ENCODE results near the gene ZNF791.

- TF ChIP-seq, protein P1, sequence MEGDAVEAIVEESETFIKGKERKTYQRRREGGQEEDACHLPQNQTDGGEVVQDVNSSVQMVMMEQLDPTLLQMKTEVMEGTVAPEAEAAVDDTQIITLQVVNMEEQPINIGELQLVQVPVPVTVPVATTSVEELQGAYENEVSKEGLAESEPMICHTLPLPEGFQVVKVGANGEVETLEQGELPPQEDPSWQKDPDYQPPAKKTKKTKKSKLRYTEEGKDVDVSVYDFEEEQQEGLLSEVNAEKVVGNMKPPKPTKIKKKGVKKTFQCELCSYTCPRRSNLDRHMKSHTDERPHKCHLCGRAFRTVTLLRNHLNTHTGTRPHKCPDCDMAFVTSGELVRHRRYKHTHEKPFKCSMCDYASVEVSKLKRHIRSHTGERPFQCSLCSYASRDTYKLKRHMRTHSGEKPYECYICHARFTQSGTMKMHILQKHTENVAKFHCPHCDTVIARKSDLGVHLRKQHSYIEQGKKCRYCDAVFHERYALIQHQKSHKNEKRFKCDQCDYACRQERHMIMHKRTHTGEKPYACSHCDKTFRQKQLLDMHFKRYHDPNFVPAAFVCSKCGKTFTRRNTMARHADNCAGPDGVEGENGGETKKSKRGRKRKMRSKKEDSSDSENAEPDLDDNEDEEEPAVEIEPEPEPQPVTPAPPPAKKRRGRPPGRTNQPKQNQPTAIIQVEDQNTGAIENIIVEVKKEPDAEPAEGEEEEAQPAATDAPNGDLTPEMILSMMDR (IDR thresholded peaks at IDR 0.05), result no peak
- TF ChIP-seq POLR2A (IDR thresholded peaks at IDR 0.05), result no peak
Observed at GRCh38 chr19:12647047-12647446, 36.3 kb downstream of the ZNF791 start.

Measured in lower leg skin (tissue), 3 donors.